HCT116 (cell line): Measurements from ENCODE around the gene KRT17. TPM values are rescaled to one million over a fixed set of nuclear protein-coding genes. Genes with fewer than 3 reads are reported as not detected.

Source experiments
- ATAC-seq: fragments of 200-7000 bp; cut with Tn5 transposase; 2 replicates; pipeline ENCODE4 v1.9.1; 2020; ENCODE audit warnings: mild to moderate bottlenecking, moderate library complexity
- BruUV-seq: library from RNA; stranded (reverse); fragments of 400-500 nt; replicated peaks from 2 replicates; lab custom pipeline; 2021; lab: Mats Ljungman, UMichigan
- CTCF ChIA-PET: fragments of 300-600 bp; sonication (Branson Sonifier 250); formaldehyde crosslinking; loops from one replicate; lab custom pipeline; 2021; ENCODE audit warnings: antibody characterized with exemption; lab: Charles Lee
- POLR2A ChIA-PET: fragments of 300-600, 350-600 bp; sonication (Branson Sonifier 250); formaldehyde crosslinking; loops from one replicate; lab custom pipeline; 2021; ENCODE audit warnings: antibody characterized with exemption; lab: Charles Lee
- RAD21 ChIA-PET, 2 experiments: fragments of 300-600 bp; sonication (Branson Sonifier 250); formaldehyde crosslinking; loops; one replicate each; lab custom pipeline; 2023; ENCODE audit warnings: low total read pairs in 2 of 2; ENCODE audit not compliant: uncharacterized antibody in 2 of 2, unreplicated experiment in 2 of 2, low non-redundant PET in 1 of 2; lab: Charles Lee
- DNase-seq: peaks from one replicate; pipeline ENCODE4 v3.0.0-alpha.2; 2010; ENCODE audit warnings: low read depth, low spot score
- H2AFZ ChIP-seq: fragments of 200-600 bp; shearing (Covaris generic), sonication (generic); 2 replicates; pipeline ENCODE4 v1.6.1; 2017; ENCODE audit warnings: low read depth, mixed run types, mixed read lengths, antibody characterized with exemption, low read length; ENCODE audit not compliant: poor library complexity, severe bottlenecking
- H3K27ac ChIP-seq: 2 replicates; pipeline ENCODE4 v1.5.1; 2012; ENCODE audit warnings: low read depth, low read length
- H3K27me3 ChIP-seq: fragments of 200-600 bp; sonication (generic); 2 replicates; pipeline ENCODE4 v1.6.1; 2016; ENCODE audit warnings: mixed run types, low read length, mixed read lengths; ENCODE audit not compliant: insufficient read depth
- H3K36me3 ChIP-seq, 2 experiments: fragments of 200-500 bp in 1 of 2; fragments of 200-600 bp in 1 of 2; sonication (Bioruptor generic) in 1 of 2; sonication (generic) in 1 of 2; 2 replicates each; pipeline versions ENCODE4 v1.5.1 to v1.6.1; 2014 to 2016; ENCODE audit warnings: low read length in 2 of 2, inconsistent platforms in 1 of 2, mixed read lengths in 1 of 2, mixed run types in 1 of 2; ENCODE audit not compliant: insufficient read depth in 2 of 2, control insufficient read depth in 1 of 2
- H3K4me1 ChIP-seq, 2 experiments: fragments of 200-600 bp in 1 of 2; sonication (generic) in 1 of 2; 2 replicates each; pipeline versions ENCODE4 v1.5.1 to v1.6.1; 2012 to 2017; ENCODE audit warnings: low read length in 2 of 2, inconsistent platforms in 1 of 2, mild to moderate bottlenecking in 1 of 2, mixed read lengths in 1 of 2, mixed run types in 1 of 2, moderate library complexity in 1 of 2; ENCODE audit not compliant: insufficient read depth in 2 of 2, control insufficient read depth in 1 of 2
- H3K4me2 ChIP-seq: fragments of 200-600 bp; sonication (generic); 2 replicates; pipeline ENCODE4 v1.6.1; 2017; ENCODE audit warnings: mixed run types, low read length, mixed read lengths
- H3K4me3 ChIP-seq, 2 experiments: fragments of 200-600 bp in 1 of 2; sonication (generic) in 1 of 2; replicated peaks in 1 of 2; 2 replicates each; pipeline ENCODE4 v1.5.1; 2011 to 2016; ENCODE audit warnings: low read length in 2 of 2, control low read depth in 1 of 2, low read depth in 1 of 2, mild to moderate bottlenecking in 1 of 2, mixed read lengths in 1 of 2, mixed run types in 1 of 2
- H3K79me2 ChIP-seq: fragments of 200-600 bp; sonication (generic); 2 replicates; pipeline ENCODE4 v1.6.1; 2017; ENCODE audit warnings: mild to moderate bottlenecking, mixed run types, low read length, moderate library complexity, mixed read lengths; ENCODE audit not compliant: insufficient read depth
- H3K9ac ChIP-seq: fragments of 200-600 bp; sonication (generic); 2 replicates; pipeline ENCODE4 v1.6.1; 2016; ENCODE audit warnings: low read length, mixed read lengths
- H3K9me2 ChIP-seq: fragments of 200-600 bp; sonication (generic), shearing (Covaris generic); 2 replicates; pipeline ENCODE4 v1.6.1; 2017; ENCODE audit warnings: mixed run types, mild to moderate bottlenecking, moderate library complexity; ENCODE audit not compliant: insufficient read depth
- H3K9me3 ChIP-seq, 2 experiments: fragments of 200-500 bp in 1 of 2; fragments of 200-600 bp in 1 of 2; sonication (Bioruptor generic) in 1 of 2; sonication (generic) in 1 of 2; 2 replicates each; pipeline ENCODE4 v1.6.1; 2014 to 2017; ENCODE audit warnings: low read length in 2 of 2, mixed read lengths in 2 of 2, inconsistent platforms in 1 of 2, low read depth in 1 of 2, mild to moderate bottlenecking in 1 of 2, mixed run types in 1 of 2, moderate library complexity in 1 of 2; ENCODE audit not compliant: control insufficient read depth in 1 of 2, insufficient read depth in 1 of 2
- H4K20me1 ChIP-seq: fragments of 200-600 bp; sonication (generic), shearing (Covaris generic); 2 replicates; pipeline ENCODE4 v1.6.1; 2017; ENCODE audit warnings: mixed run types, mild to moderate bottlenecking, moderate library complexity; ENCODE audit not compliant: insufficient read depth
- ATF3 ChIP-seq: IDR thresholded peaks from 2 replicates; pipeline ENCODE4 v1.6.1; 2012
- CBX3 ChIP-seq: IDR thresholded peaks from 2 replicates; pipeline ENCODE4 v1.6.1; 2012; ENCODE audit warnings: low read depth
- CEBPB ChIP-seq: IDR thresholded peaks from 2 replicates; pipeline ENCODE4 v1.6.1; 2012; ENCODE audit warnings: low read depth
- CTCF ChIP-seq, 3 experiments: fragments of 200-600 bp in 1 of 3; sonication (generic) in 1 of 3; IDR thresholded peaks in 2 of 3; conservative IDR thresholded peaks in 1 of 3; 2 replicates each; pipeline ENCODE4 v1.5.1; 2012 to 2017; ENCODE audit warnings: low read depth in 2 of 3, low read length in 2 of 3, antibody characterized with exemption in 1 of 3, borderline replicate concordance in 1 of 3, control low read depth in 1 of 3, mild to moderate bottlenecking in 1 of 3, mixed read lengths in 1 of 3, mixed run types in 1 of 3, moderate library complexity in 1 of 3; ENCODE audit not compliant: insufficient read depth in 1 of 3
- EGR1 ChIP-seq: IDR thresholded peaks from 2 replicates; pipeline ENCODE4 v1.6.1; 2012; ENCODE audit warnings: low read depth
- ELF1 ChIP-seq: IDR thresholded peaks from 2 replicates; pipeline ENCODE4 v1.6.1; 2012; ENCODE audit warnings: low read depth, borderline replicate concordance
- JUND ChIP-seq: IDR thresholded peaks from 2 replicates; pipeline ENCODE4 v1.6.1; 2012
- POLR2A ChIP-seq: IDR thresholded peaks from 2 replicates; pipeline ENCODE4 v1.7.0; 2011; ENCODE audit warnings: borderline replicate concordance; ENCODE audit not compliant: insufficient read depth, insufficient read length; ENCODE audit errors: extremely low read depth
- POLR2AphosphoS5 ChIP-seq: IDR thresholded peaks from 2 replicates; pipeline ENCODE4 v1.6.1; 2011; ENCODE audit warnings: mild to moderate bottlenecking, low read depth, low read length, moderate library complexity
- RAD21 ChIP-seq: IDR thresholded peaks from 2 replicates; pipeline ENCODE4 v1.6.1; 2012; ENCODE audit warnings: low read depth, mild to moderate bottlenecking
- SIN3A ChIP-seq: IDR thresholded peaks from 2 replicates; pipeline ENCODE4 v1.6.1; 2012; ENCODE audit warnings: low read depth
- SRF ChIP-seq: IDR thresholded peaks from 2 replicates; pipeline ENCODE4 v1.6.1; 2012; ENCODE audit warnings: low read depth
- TCF7L2 ChIP-seq: IDR thresholded peaks from 2 replicates; pipeline ENCODE4 v1.7.0; 2011; ENCODE audit warnings: borderline replicate concordance, inconsistent platforms; ENCODE audit not compliant: insufficient read depth, insufficient read length; ENCODE audit errors: extremely low read depth
- YY1 ChIP-seq: IDR thresholded peaks from 2 replicates; pipeline ENCODE4 v1.6.1; 2011; ENCODE audit warnings: low read length, low read depth, moderate library complexity, mild to moderate bottlenecking; ENCODE audit not compliant: insufficient replicate concordance; ENCODE audit errors: extremely low read depth
- ZBTB33 ChIP-seq: IDR thresholded peaks from 2 replicates; pipeline ENCODE4 v1.6.1; 2011; ENCODE audit warnings: mild to moderate bottlenecking, low read length, moderate library complexity; ENCODE audit not compliant: insufficient replicate concordance; ENCODE audit errors: extremely low read depth
- ZNF274 ChIP-seq: fragments of 200-500 bp; sonication (Bioruptor generic); IDR thresholded peaks from 2 replicates; pipeline ENCODE4 v1.6.1; 2014; ENCODE audit warnings: mild to moderate bottlenecking, low read depth, low read length, inconsistent platforms
- intact Hi-C: fragments of 100-400 bp; cut with micrococcal nuclease; formaldehyde crosslinking; loops from 2 replicates; pipeline ENCODE4 v1.10.0; 2022
- total RNA-seq: library from RNA; stranded (reverse); gene quantifications from one replicate; pipeline ENCODE4 v1.2.1, GENCODE V29; 2021; ENCODE audit not compliant: unreplicated experiment
- TF ChIP-seq, protein P1 (sequence below): IDR thresholded peaks from 2 replicates; pipeline ENCODE4 v1.6.1; 2012; ENCODE audit warnings: low read depth
- TF ChIP-seq, protein P2 (sequence below): IDR thresholded peaks from 2 replicates; pipeline ENCODE4 v1.6.1; 2012

Gene KRT17
- total RNA-seq, 1 experiment from 2014 or later, result not detected

DNA sequence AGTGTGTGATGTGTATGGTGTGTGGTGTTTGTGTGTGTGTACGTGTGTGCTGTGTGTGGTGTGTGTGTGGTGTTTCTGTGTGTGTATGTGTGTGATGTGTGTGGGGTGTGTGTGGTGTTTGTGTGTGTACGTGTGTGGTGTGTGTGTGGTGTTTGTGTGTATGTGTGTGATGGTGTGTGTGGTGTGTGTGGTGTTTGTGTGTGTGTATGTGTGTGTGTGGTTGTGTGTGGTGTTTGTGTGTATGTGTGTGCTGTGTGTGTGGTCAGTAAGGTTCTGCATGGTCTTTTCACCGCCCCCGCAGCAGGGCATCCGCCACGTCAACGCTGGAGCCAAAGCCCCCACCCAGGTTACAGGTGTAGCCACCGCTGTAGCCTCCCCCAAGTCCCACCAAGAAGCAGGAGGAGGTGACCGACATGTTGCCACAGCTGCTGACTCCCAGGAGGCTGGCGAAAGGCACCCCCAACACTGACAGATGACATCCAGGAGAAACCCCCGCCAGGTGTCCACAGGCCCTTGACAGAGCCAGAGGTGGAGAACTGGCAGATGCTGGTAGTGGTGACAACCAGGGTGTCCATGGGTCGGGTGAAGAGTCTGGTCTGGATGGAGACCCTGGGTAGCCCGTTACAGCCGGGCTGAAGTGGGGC, 9.3 kb upstream of the KRT17 start:
- Histone ChIP-seq H3K36me3 (no peaks in the 10 kb centered on the region), H3K79me2 (no peaks in the 10 kb centered on the region), H3K4me1 (no peaks in the 10 kb centered on the region), H2AFZ (no peak overlapping the region), H3K4me3 (no peak overlapping the region), H3K9me3 (no peaks in the 10 kb centered on the region), H4K20me1 (no peaks in the 10 kb centered on the region), H3K27me3 (no peaks in the 10 kb centered on the region), H3K4me2 (no peak overlapping the region), H3K9me2 (no peaks in the 10 kb centered on the region), H3K9ac (no peak overlapping the region), H3K27ac (no peak overlapping the region)
- RAD21 ChIA-PET, result no interaction called here
- POLR2A ChIA-PET, result no interaction called here
- BruUV-seq, result no TSS peak
- TF ChIP-seq CBX3 (no peak), SIN3A (no peak), SRF (no peak), CEBPB (no peak), JUND (no peak), EGR1 (no peak), RAD21 (no peak), ATF3 (no peak), TCF7L2 (no peak), ZNF274 (no peak), POLR2AphosphoS5 (no peak), CTCF (IDR thresholded peaks at IDR 0.05 in 2 of 3, conservative IDR thresholded peaks at IDR 0.05 in 1 of 3; ENCODE audit: borderline replicate concordance in 1 of 3, insufficient read depth in 1 of 3, low read depth in 2 of 3, low read length in 2 of 3) (no peak), ZBTB33 (no peak), POLR2A (no peak), YY1 (no peak), ELF1 (no peak)
- TF ChIP-seq, protein P1, sequence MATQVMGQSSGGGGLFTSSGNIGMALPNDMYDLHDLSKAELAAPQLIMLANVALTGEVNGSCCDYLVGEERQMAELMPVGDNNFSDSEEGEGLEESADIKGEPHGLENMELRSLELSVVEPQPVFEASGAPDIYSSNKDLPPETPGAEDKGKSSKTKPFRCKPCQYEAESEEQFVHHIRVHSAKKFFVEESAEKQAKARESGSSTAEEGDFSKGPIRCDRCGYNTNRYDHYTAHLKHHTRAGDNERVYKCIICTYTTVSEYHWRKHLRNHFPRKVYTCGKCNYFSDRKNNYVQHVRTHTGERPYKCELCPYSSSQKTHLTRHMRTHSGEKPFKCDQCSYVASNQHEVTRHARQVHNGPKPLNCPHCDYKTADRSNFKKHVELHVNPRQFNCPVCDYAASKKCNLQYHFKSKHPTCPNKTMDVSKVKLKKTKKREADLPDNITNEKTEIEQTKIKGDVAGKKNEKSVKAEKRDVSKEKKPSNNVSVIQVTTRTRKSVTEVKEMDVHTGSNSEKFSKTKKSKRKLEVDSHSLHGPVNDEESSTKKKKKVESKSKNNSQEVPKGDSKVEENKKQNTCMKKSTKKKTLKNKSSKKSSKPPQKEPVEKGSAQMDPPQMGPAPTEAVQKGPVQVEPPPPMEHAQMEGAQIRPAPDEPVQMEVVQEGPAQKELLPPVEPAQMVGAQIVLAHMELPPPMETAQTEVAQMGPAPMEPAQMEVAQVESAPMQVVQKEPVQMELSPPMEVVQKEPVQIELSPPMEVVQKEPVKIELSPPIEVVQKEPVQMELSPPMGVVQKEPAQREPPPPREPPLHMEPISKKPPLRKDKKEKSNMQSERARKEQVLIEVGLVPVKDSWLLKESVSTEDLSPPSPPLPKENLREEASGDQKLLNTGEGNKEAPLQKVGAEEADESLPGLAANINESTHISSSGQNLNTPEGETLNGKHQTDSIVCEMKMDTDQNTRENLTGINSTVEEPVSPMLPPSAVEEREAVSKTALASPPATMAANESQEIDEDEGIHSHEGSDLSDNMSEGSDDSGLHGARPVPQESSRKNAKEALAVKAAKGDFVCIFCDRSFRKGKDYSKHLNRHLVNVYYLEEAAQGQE, result no peak
- TF ChIP-seq, protein P2, sequence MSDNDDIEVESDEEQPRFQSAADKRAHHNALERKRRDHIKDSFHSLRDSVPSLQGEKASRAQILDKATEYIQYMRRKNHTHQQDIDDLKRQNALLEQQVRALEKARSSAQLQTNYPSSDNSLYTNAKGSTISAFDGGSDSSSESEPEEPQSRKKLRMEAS, result no peak
- ATAC-seq (no peak), DNase-seq (no peak)
- CTCF ChIA-PET, result no interaction called here
- intact Hi-C loops, result no loop called here
